SK-N-SH (cell line): ENCODE data around the gene WDR83.

Experiments used
- CHD2 ChIP-seq: fragments of 150-350 bp; IDR thresholded peaks from 2 replicates; pipeline ENCODE4 v1.6.1; 2018; ENCODE audit warnings: low read length; ENCODE audit not compliant: partially characterized antibody
- CTCF ChIP-seq: fragments of 200-600 bp; sonication (generic); IDR thresholded peaks from 2 replicates; pipeline ENCODE4 v1.6.1; 2017; ENCODE audit warnings: antibody characterized with exemption, mild to moderate bottlenecking, moderate library complexity
- POLR2AphosphoS5 ChIP-seq: IDR thresholded peaks from 2 replicates; pipeline ENCODE4 v1.6.1; 2012; ENCODE audit warnings: low read depth, low read length
- RCOR1 ChIP-seq: fragments of 150-350 bp; IDR thresholded peaks from 2 replicates; pipeline ENCODE4 v1.6.1; 2017; ENCODE audit warnings: antibody characterized with exemption, low read length

DNA sequence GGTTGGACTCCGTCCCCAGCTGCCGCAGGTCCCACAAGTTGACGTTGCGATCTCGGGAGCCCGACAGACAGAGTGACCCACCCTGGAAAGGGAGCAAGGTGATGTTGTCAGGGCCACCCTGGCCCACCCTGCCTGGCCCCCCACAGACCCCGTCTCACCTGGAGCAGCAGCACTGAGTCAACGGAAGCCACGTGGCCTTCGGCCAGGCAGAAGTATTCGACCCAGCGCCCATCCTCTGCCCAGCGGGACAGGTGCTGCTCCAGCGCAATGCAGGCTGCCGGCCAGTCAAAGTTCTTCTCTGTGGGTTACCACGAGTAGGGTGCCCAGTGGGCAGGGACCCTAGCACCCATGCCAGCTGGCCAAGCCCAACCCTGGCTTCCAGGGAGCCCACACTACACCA, 28.0 kb downstream of the WDR83 start:
- TF ChIP-seq POLR2AphosphoS5: no peak
- no peak for TF ChIP-seq CTCF
- TF ChIP-seq CHD2: no peak
- no peak for TF ChIP-seq RCOR1
